H9 (cell line): ENCODE results near the gene CMSS1. TPM values are rescaled to one million over a fixed set of nuclear protein-coding genes. Genes with fewer than 3 reads are reported as not detected.

ENCODE experiments used
- DNase-seq: peaks from one replicate; pipeline ENCODE4 v3.0.0-alpha.2; 2017
- H2AFZ ChIP-seq: one replicate; pipeline ENCODE4 v1.6.1; 2013; ENCODE audit warnings: mild to moderate bottlenecking, low read length, control low read depth, moderate library complexity
- H2AK5ac ChIP-seq: 2 replicates; pipeline ENCODE4 v1.6.1; 2013; ENCODE audit warnings: low read length, control low read depth, mixed read lengths; ENCODE audit not compliant: insufficient read length
- H2BK120ac ChIP-seq: one replicate; pipeline ENCODE4 v1.6.1; 2013; ENCODE audit warnings: low read depth, mild to moderate bottlenecking, low read length, control low read depth, inconsistent platforms; ENCODE audit not compliant: poor library complexity, severe bottlenecking
- H2BK12ac ChIP-seq: 2 replicates; pipeline ENCODE4 v1.6.1; 2013; ENCODE audit warnings: low read length, control low read depth, mixed read lengths, low read depth; ENCODE audit not compliant: insufficient read length
- H2BK15ac ChIP-seq: 2 replicates; pipeline ENCODE4 v1.6.1; 2013; ENCODE audit warnings: low read depth, low read length, control low read depth
- H2BK20ac ChIP-seq: one replicate; pipeline ENCODE4 v1.6.1; 2013; ENCODE audit warnings: low read depth, mild to moderate bottlenecking, low read length, control low read depth, inconsistent platforms; ENCODE audit not compliant: poor library complexity, severe bottlenecking
- H2BK5ac ChIP-seq: 2 replicates; pipeline ENCODE4 v1.6.1; 2013; ENCODE audit warnings: low read length, control low read depth, mixed read lengths; ENCODE audit not compliant: insufficient read length
- H3K14ac ChIP-seq: 2 replicates; pipeline ENCODE4 v1.6.1; 2013; ENCODE audit warnings: low read length, control low read depth; ENCODE audit not compliant: insufficient read depth
- H3K18ac ChIP-seq: 2 replicates; pipeline ENCODE4 v1.6.1; 2013; ENCODE audit warnings: low read depth, mild to moderate bottlenecking, mixed read lengths, low read length, control low read depth; ENCODE audit not compliant: insufficient read length
- H3K23ac ChIP-seq: 2 replicates; pipeline ENCODE4 v1.6.1; 2013; ENCODE audit warnings: low read length, control low read depth, mixed read lengths, low read depth; ENCODE audit not compliant: insufficient read length
- H3K23me2 ChIP-seq: 2 replicates; pipeline ENCODE4 v1.6.1; 2013; ENCODE audit warnings: low read depth, mild to moderate bottlenecking, mixed read lengths, low read length, control low read depth; ENCODE audit not compliant: insufficient read length, poor library complexity, severe bottlenecking
- H3K27ac ChIP-seq: 2 replicates; pipeline ENCODE4 v1.5.1; 2013; ENCODE audit warnings: low read length, control low read depth, mixed read lengths, low read depth; ENCODE audit not compliant: insufficient read length
- H3K27me3 ChIP-seq: 2 replicates; pipeline ENCODE4 v1.6.1; 2013; ENCODE audit warnings: low read length, control low read depth, inconsistent platforms; ENCODE audit not compliant: insufficient read depth
- H3K4ac ChIP-seq: 2 replicates; pipeline ENCODE4 v1.6.1; 2013; ENCODE audit warnings: low read depth, mild to moderate bottlenecking, control low read depth, inconsistent platforms, low read length, moderate library complexity
- H3K4me1 ChIP-seq: 2 replicates; pipeline ENCODE4 v1.6.1; 2013; ENCODE audit warnings: low read length, control low read depth, inconsistent platforms; ENCODE audit not compliant: insufficient read depth
- H3K4me2 ChIP-seq: 2 replicates; pipeline ENCODE4 v1.6.1; 2013; ENCODE audit warnings: low read length, control low read depth, mixed read lengths; ENCODE audit not compliant: insufficient read length, insufficient read depth
- H3K56ac ChIP-seq: 2 replicates; pipeline ENCODE4 v1.6.1; 2013; ENCODE audit warnings: low read depth, mild to moderate bottlenecking, mixed read lengths, low read length, control low read depth; ENCODE audit not compliant: insufficient read length
- H3K79me1 ChIP-seq: 2 replicates; pipeline ENCODE4 v1.6.1; 2013; ENCODE audit warnings: low read depth, mild to moderate bottlenecking, moderate library complexity, low read length, control low read depth, inconsistent platforms; ENCODE audit not compliant: insufficient read depth, poor library complexity, severe bottlenecking
- H3K79me2 ChIP-seq: 2 replicates; pipeline ENCODE4 v1.6.1; 2013; ENCODE audit warnings: low read length, control low read depth, inconsistent platforms; ENCODE audit not compliant: insufficient read depth
- H3K9ac ChIP-seq: 2 replicates; pipeline ENCODE4 v1.6.1; 2013; ENCODE audit warnings: low read length, control low read depth, mixed read lengths; ENCODE audit not compliant: insufficient read length; ENCODE audit errors: extremely low read depth
- H3K9me3 ChIP-seq: one replicate; pipeline ENCODE4 v1.6.1; 2013; ENCODE audit warnings: low read depth, low read length, inconsistent platforms; ENCODE audit not compliant: control insufficient read depth
- H3T11ph ChIP-seq: one replicate; pipeline ENCODE4 v1.6.1; 2013; ENCODE audit warnings: mild to moderate bottlenecking, low read length, control low read depth, inconsistent platforms
- H4K20me1 ChIP-seq: one replicate; pipeline ENCODE4 v1.6.1; 2013; ENCODE audit not compliant: control insufficient read depth, insufficient read length, insufficient read depth
- H4K5ac ChIP-seq: 2 replicates; pipeline ENCODE4 v1.6.1; 2013; ENCODE audit warnings: low read depth, mild to moderate bottlenecking, mixed read lengths, low read length, control low read depth; ENCODE audit not compliant: insufficient read length
- H4K8ac ChIP-seq: replicated peaks from 2 replicates; pipeline ENCODE4 v1.6.1; 2013; ENCODE audit warnings: low read length, control low read depth, mixed read lengths, low read depth; ENCODE audit not compliant: insufficient read length
- H4K91ac ChIP-seq: 2 replicates; pipeline ENCODE4 v1.6.1; 2013; ENCODE audit warnings: low read depth, mild to moderate bottlenecking, moderate library complexity, mixed read lengths, low read length, control low read depth; ENCODE audit not compliant: insufficient read length
- H3K27ac Mint-ChIP-seq, 3 experiments: 2 replicates in 2 of 3; 3 replicates in 1 of 3; pipeline ENCODE4 v1.8.0; 2020 to 2021; ENCODE audit warnings: mixed read lengths in 3 of 3, mild to moderate bottlenecking in 1 of 3, moderate library complexity in 1 of 3
- H3K27me3 Mint-ChIP-seq: 2 replicates; pipeline ENCODE4 v1.8.0; 2021; ENCODE audit warnings: low read depth, mild to moderate bottlenecking, moderate library complexity, mixed read lengths
- H3K36me3 Mint-ChIP-seq, 3 experiments: 2 replicates in 2 of 3; 3 replicates in 1 of 3; pipeline ENCODE4 v1.8.0; 2020 to 2021; ENCODE audit warnings: low read depth in 3 of 3, mixed read lengths in 3 of 3; ENCODE audit not compliant: insufficient read depth in 1 of 3
- H3K4me1 Mint-ChIP-seq, 2 experiments: 2 replicates each; pipeline ENCODE4 v1.8.0; 2020; ENCODE audit warnings: mixed read lengths in 2 of 2
- H3K4me3 Mint-ChIP-seq, 2 experiments: 2 replicates in 1 of 2; 3 replicates in 1 of 2; pipeline ENCODE4 v1.8.0; 2020 to 2021; ENCODE audit warnings: mild to moderate bottlenecking in 2 of 2, mixed read lengths in 2 of 2, moderate library complexity in 1 of 2
- H3K9me3 Mint-ChIP-seq, 2 experiments: 2 replicates in 1 of 2; 3 replicates in 1 of 2; pipeline ENCODE4 v1.8.0; 2020; ENCODE audit warnings: mild to moderate bottlenecking in 2 of 2, mixed read lengths in 2 of 2, moderate library complexity in 1 of 2
- WGBS: extraction: QIAGEN DNeasy Blood & Tissue Kit; methylation state at CpG from one replicate; pipeline ENCODE4 v1.1.7; 2013; ENCODE audit warnings: missing lambda C conversion rate, low lambda C conversion rate, mixed read lengths; ENCODE audit not compliant: insufficient read length; ENCODE audit errors: extremely low coverage; 5-methylcytosine and 5-hydroxymethylcytosine counted together
- total RNA-seq: library from RNA; stranded (reverse); gene quantifications from 2 replicates; pipeline ENCODE4 v1.2.1, GENCODE V29; 2021
- TF ChIP-seq, protein P1 (sequence below): fragments of 200-600 bp; sonication (generic); conservative IDR thresholded peaks from 3 replicates; pipeline ENCODE4 v1.8.0; 2021; ENCODE audit warnings: antibody characterized with exemption, mild to moderate bottlenecking

Gene CMSS1
- total RNA-seq, 1 experiment from 2014 or later, result 61.8 TPM

DNA sequence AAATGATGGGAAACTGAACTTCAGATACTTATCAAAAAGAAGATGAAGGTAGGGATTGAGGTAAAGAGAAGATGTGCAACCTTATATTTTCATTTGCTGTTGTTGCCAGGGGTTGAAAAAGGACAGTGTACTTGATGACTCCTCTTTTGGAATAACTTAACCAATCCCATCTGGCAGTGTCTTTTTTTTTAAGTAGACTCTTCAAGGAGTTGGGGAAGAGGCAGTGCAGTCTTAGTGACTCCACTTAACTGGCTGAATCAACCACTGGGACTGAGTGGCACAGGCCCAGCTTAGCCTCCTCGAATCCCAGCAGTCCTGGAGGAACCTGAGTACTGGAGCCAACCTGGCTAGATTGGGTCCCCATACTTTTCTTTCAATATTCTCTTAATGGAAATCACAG is 323.9 kb downstream of the CMSS1 start:
- Mint-ChIP-seq H3K27ac (no peak overlapping the region), H3K4me1 (no peaks in the 10 kb centered on the region), H3K9me3 (peaks cover 13 to 19% of the 10 kb centered on the region in 2 experiments), H3K36me3 (peaks cover 8 to 11% (median 10%) of the 10 kb centered on the region in 3 experiments), H3K27me3 (no peaks in the 10 kb centered on the region), H3K4me3 (no peak overlapping the region)
- no peak overlapping the region for H2BK20ac ChIP-seq
- no peaks in the 10 kb centered on the region for H4K20me1 ChIP-seq
- H3T11ph ChIP-seq, result no peak overlapping the region
- H3K4me2 ChIP-seq, result no peak overlapping the region
- no peak overlapping the region for H3K23ac ChIP-seq
- H3K56ac ChIP-seq, result no peak overlapping the region
- H3K79me2 ChIP-seq, result no peaks in the 10 kb centered on the region
- TF ChIP-seq, protein P1, sequence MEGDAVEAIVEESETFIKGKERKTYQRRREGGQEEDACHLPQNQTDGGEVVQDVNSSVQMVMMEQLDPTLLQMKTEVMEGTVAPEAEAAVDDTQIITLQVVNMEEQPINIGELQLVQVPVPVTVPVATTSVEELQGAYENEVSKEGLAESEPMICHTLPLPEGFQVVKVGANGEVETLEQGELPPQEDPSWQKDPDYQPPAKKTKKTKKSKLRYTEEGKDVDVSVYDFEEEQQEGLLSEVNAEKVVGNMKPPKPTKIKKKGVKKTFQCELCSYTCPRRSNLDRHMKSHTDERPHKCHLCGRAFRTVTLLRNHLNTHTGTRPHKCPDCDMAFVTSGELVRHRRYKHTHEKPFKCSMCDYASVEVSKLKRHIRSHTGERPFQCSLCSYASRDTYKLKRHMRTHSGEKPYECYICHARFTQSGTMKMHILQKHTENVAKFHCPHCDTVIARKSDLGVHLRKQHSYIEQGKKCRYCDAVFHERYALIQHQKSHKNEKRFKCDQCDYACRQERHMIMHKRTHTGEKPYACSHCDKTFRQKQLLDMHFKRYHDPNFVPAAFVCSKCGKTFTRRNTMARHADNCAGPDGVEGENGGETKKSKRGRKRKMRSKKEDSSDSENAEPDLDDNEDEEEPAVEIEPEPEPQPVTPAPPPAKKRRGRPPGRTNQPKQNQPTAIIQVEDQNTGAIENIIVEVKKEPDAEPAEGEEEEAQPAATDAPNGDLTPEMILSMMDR, result no peak
- H2BK12ac ChIP-seq, result no peak overlapping the region
- H2BK120ac ChIP-seq, result no peak overlapping the region
- no peak overlapping the region for H4K91ac ChIP-seq
- no peaks in the 10 kb centered on the region for H3K27me3 ChIP-seq
- H3K27ac ChIP-seq, result no peak overlapping the region
- no peak overlapping the region for H4K8ac ChIP-seq
- H2AFZ ChIP-seq, result no peak overlapping the region
- no peak overlapping the region for H2BK5ac ChIP-seq
- no peak overlapping the region for H2AK5ac ChIP-seq
- no peak overlapping the region for H2BK15ac ChIP-seq
- H3K4me1 ChIP-seq, result no peaks in the 10 kb centered on the region
- no peak overlapping the region for H3K9ac ChIP-seq
- no peaks in the 10 kb centered on the region for H3K79me1 ChIP-seq
- no CpG with 5 or more reads among the region's 1 CpG for WGBS
- no peak for DNase-seq
- H3K23me2 ChIP-seq, result no peaks in the 10 kb centered on the region
- H3K14ac ChIP-seq, result no peak overlapping the region
- no peak overlapping the region for H3K4ac ChIP-seq
- H3K18ac ChIP-seq, result no peak overlapping the region
- no peaks in the 10 kb centered on the region for H3K9me3 ChIP-seq
- H4K5ac ChIP-seq, result no peak overlapping the region
